ENCODE results near the gene GSTCD. TPM values are rescaled to one million over a fixed set of nuclear protein-coding genes. Genes with fewer than 3 reads are reported as not detected.

The GSTCD gene
- total and polyA plus RNA-seq, 2 experiments from 2014 or later = 11.3 to 39.1 TPM

GRCh38 chr4:105807496-105807895 is 98.9 kb downstream of the GSTCD start:
- Histone ChIP-seq H3K9me2 (ENCODE audit: insufficient read depth) (no peaks in the 10 kb centered on the region), H3F3A (replicated peaks; ENCODE audit: low read depth) (no peaks in the 10 kb centered on the region), H3K4me2 (no peak overlapping the region), H3K27ac (ENCODE audit: low read depth) (no peak overlapping the region), H2AFZ (no peak overlapping the region), H3K36me3 (ENCODE audit: insufficient read depth) (no peaks in the 10 kb centered on the region), H3K4me3 (no peak overlapping the region), H3K27me3 (ENCODE audit: insufficient read depth) (no peaks in the 10 kb centered on the region), H3K79me2 (replicated peaks; ENCODE audit: insufficient read depth) (no peaks in the 10 kb centered on the region), H3K4me1 (ENCODE audit: insufficient read depth) (no peaks in the 10 kb centered on the region), H4K20me1 (replicated peaks; ENCODE audit: insufficient read depth) (no peaks in the 10 kb centered on the region)
- DNase-seq (ENCODE audit: low spot score) (no peak), ATAC-seq (no peak)
- Mint-ChIP-seq H3K4me1 (peaks cover 3% of the 10 kb centered on the region; the same call in 2 of the 3 replicates), H3K9me3 (no peaks in the 10 kb centered on the region), H3K4me3 (no peak overlapping the region), H3K27me3 (ENCODE audit: insufficient read depth, low read depth, poor library complexity) (no peaks in the 10 kb centered on the region), H3K36me3 (ENCODE audit: low read depth) (no peaks in the 10 kb centered on the region), H3K27ac (no peak overlapping the region)
- TF ChIP-seq EZH2phosphoT487 (IDR thresholded peaks at IDR 0.05; ENCODE audit: unreplicated experiment) (no peak), POLR2AphosphoS5 (IDR thresholded peaks at IDR 0.05; ENCODE audit: low read depth) (no peak), ZNF462 (CRISPR knock-in tag; IDR thresholded peaks at IDR 0.05) (no peak), JUNB (IDR thresholded peaks at IDR 0.05; ENCODE audit: unreplicated experiment) (no peak), ZNF331 (CRISPR knock-in tag; IDR thresholded peaks at IDR 0.05; ENCODE audit: low read depth) (no peak), STAT1 (IDR thresholded peaks at IDR 0.05; ENCODE audit: unreplicated experiment) (no peak), NANOG (IDR thresholded peaks at IDR 0.05; ENCODE audit: borderline replicate concordance) (no peak), ZNF114 (CRISPR knock-in tag; IDR thresholded peaks at IDR 0.05) (no peak), CREB1 (CRISPR knock-in tag; IDR thresholded peaks at IDR 0.05; ENCODE audit: low read depth) (no peak), EZH2 (IDR thresholded peaks at IDR 0.05; ENCODE audit: low read depth, unreplicated experiment) (no peak), REST (IDR thresholded peaks at IDR 0.05; ENCODE audit: unreplicated experiment) (no peak)
- TF ChIP-seq, protein P1, sequence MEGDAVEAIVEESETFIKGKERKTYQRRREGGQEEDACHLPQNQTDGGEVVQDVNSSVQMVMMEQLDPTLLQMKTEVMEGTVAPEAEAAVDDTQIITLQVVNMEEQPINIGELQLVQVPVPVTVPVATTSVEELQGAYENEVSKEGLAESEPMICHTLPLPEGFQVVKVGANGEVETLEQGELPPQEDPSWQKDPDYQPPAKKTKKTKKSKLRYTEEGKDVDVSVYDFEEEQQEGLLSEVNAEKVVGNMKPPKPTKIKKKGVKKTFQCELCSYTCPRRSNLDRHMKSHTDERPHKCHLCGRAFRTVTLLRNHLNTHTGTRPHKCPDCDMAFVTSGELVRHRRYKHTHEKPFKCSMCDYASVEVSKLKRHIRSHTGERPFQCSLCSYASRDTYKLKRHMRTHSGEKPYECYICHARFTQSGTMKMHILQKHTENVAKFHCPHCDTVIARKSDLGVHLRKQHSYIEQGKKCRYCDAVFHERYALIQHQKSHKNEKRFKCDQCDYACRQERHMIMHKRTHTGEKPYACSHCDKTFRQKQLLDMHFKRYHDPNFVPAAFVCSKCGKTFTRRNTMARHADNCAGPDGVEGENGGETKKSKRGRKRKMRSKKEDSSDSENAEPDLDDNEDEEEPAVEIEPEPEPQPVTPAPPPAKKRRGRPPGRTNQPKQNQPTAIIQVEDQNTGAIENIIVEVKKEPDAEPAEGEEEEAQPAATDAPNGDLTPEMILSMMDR (conservative IDR thresholded peaks at IDR 0.05; ENCODE audit: low read depth in 2 of 2) = no peak
- TF ChIP-seq, protein P2, sequence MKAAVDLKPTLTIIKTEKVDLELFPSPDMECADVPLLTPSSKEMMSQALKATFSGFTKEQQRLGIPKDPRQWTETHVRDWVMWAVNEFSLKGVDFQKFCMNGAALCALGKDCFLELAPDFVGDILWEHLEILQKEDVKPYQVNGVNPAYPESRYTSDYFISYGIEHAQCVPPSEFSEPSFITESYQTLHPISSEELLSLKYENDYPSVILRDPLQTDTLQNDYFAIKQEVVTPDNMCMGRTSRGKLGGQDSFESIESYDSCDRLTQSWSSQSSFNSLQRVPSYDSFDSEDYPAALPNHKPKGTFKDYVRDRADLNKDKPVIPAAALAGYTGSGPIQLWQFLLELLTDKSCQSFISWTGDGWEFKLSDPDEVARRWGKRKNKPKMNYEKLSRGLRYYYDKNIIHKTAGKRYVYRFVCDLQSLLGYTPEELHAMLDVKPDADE (IDR thresholded peaks at IDR 0.05) = no peak

Data from GM23338 (cell line).